CD4-positive, alpha-beta T cell (primary cell): ENCODE measurements around the gene PTPRD. TPM values are rescaled to one million over a fixed set of nuclear protein-coding genes. Genes with fewer than 3 reads are reported as not detected.

ENCODE experiments used
- ATAC-seq: fragments of 200-7000 bp; cut with Tn5 transposase; one replicate; pipeline ENCODE4 v1.10.0; 2022; ENCODE audit warnings: mild to moderate bottlenecking; ENCODE audit not compliant: poor library complexity
- CTCF ChIA-PET: fragments of 350-600 bp; sonication (Branson Sonifier 250); formaldehyde crosslinking; loops from one replicate; lab custom pipeline; 2021; ENCODE audit warnings: antibody characterized with exemption, inconsistent platforms; lab: Charles Lee
- POLR2A ChIA-PET: fragments of 350-600 bp; sonication (Branson Sonifier 250); formaldehyde crosslinking; loops from one replicate; lab custom pipeline; 2021; ENCODE audit warnings: antibody characterized with exemption, inconsistent platforms; lab: Charles Lee
- DNase-seq, 14 experiments: peaks; one replicate each; pipeline ENCODE4 v3.0.0-alpha.2; 2013 to 2020; ENCODE audit warnings: mixed read lengths in 2 of 14
- H3K27ac ChIP-seq, 2 donors: one replicate each; pipeline versions ENCODE4 v1.5.1 to v1.7.0; 2013; ENCODE audit warnings: low read length in 2 of 2, low read depth in 1 of 2, mild to moderate bottlenecking in 1 of 2
- H3K27me3 ChIP-seq, 2 experiments: 1 replicate in 1 of 2; 2 replicates in 1 of 2; pipeline versions ENCODE4 v1.6.1 to v1.7.0; 2013; ENCODE audit warnings: low read length in 2 of 2, control low read depth in 1 of 2, mild to moderate bottlenecking in 1 of 2, moderate library complexity in 1 of 2; ENCODE audit not compliant: insufficient read depth in 2 of 2, control insufficient read depth in 1 of 2
- H3K36me3 ChIP-seq: one replicate; pipeline ENCODE4 v1.6.1; 2013; ENCODE audit warnings: low read length, control low read depth; ENCODE audit not compliant: insufficient read depth
- H3K4me1 ChIP-seq: one replicate; pipeline ENCODE4 v1.6.1; 2013; ENCODE audit warnings: low read length, control low read depth; ENCODE audit not compliant: insufficient read depth
- H3K4me3 ChIP-seq: one replicate; pipeline ENCODE4 v1.5.1; 2013; ENCODE audit warnings: mild to moderate bottlenecking, low read length, moderate library complexity
- H3K9me3 ChIP-seq, 2 experiments: 1 replicate in 1 of 2; 2 replicates in 1 of 2; pipeline versions ENCODE4 v1.6.1 to v1.7.0; 2013; ENCODE audit warnings: low read length in 2 of 2, mild to moderate bottlenecking in 2 of 2, control low read depth in 1 of 2, moderate library complexity in 1 of 2; ENCODE audit not compliant: control insufficient read depth in 1 of 2, insufficient read depth in 1 of 2
- H3K27ac Mint-ChIP-seq: one replicate; pipeline ENCODE4 v1.8.0; 2020; ENCODE audit warnings: mixed read lengths
- H3K27me3 Mint-ChIP-seq: one replicate; pipeline ENCODE4 v1.8.0; 2021; ENCODE audit warnings: mixed read lengths
- H3K36me3 Mint-ChIP-seq: one replicate; pipeline ENCODE4 v1.8.0; 2021; ENCODE audit warnings: low read depth, mixed read lengths
- H3K4me1 Mint-ChIP-seq: one replicate; pipeline ENCODE4 v1.8.0; 2021; ENCODE audit warnings: low read depth, mixed read lengths
- H3K4me3 Mint-ChIP-seq: one replicate; pipeline ENCODE4 v1.8.0; 2020; ENCODE audit warnings: mild to moderate bottlenecking, mixed read lengths
- H3K9me3 Mint-ChIP-seq: one replicate; pipeline ENCODE4 v1.8.0; 2020; ENCODE audit warnings: mixed read lengths
- intact Hi-C, 2 experiments: fragments of 100-400 bp; cut with DNase I in 1 of 2; cut with micrococcal nuclease in 1 of 2; formaldehyde crosslinking; loops; one replicate each; pipeline versions ENCODE4 v1.15.1 to v1.9.0; 2023 to 2025; cut with DNase I, micrococcal nuclease
- total RNA-seq, 174 experiments: library from RNA in 2 of 174; stranded (reverse) in 2 of 174; gene quantifications; one replicate each; pipeline ENCODE4 v1.2.3 and lab custom pipeline; 2021 to 2026
- TF ChIP-seq, protein P1 (sequence below): fragments of 200-600 bp; IDR thresholded peaks from one replicate; pipeline ENCODE4 v1.8.0; 2022; ENCODE audit warnings: antibody characterized with exemption, mild to moderate bottlenecking

PTPRD gene
- total RNA-seq, 2 experiments from 2014 or later, result not detected

DNA sequence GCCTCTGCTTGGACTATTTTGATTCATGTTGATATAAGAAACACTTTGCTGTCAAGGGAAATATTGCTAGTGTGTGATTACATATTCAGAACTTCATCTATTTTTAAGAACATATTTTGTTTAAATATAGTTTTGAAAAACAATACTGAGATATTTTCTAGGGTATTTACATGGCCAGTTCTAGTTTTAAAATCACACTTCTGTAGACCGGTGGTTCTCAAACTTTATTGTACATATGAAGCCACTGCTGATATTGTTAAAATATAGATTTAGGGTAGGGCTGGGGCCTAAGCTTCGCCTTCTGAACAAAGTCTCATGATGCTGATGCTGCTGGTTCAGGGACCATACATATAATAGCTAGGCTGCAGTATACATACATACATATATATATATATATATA, 1000.0 kb downstream of the PTPRD start:
- TF ChIP-seq, protein P1, sequence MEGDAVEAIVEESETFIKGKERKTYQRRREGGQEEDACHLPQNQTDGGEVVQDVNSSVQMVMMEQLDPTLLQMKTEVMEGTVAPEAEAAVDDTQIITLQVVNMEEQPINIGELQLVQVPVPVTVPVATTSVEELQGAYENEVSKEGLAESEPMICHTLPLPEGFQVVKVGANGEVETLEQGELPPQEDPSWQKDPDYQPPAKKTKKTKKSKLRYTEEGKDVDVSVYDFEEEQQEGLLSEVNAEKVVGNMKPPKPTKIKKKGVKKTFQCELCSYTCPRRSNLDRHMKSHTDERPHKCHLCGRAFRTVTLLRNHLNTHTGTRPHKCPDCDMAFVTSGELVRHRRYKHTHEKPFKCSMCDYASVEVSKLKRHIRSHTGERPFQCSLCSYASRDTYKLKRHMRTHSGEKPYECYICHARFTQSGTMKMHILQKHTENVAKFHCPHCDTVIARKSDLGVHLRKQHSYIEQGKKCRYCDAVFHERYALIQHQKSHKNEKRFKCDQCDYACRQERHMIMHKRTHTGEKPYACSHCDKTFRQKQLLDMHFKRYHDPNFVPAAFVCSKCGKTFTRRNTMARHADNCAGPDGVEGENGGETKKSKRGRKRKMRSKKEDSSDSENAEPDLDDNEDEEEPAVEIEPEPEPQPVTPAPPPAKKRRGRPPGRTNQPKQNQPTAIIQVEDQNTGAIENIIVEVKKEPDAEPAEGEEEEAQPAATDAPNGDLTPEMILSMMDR, result no peak
- no peaks in the 10 kb centered on the region for H3K36me3 ChIP-seq
- ChIA-PET POLR2A (no interaction called here), CTCF (no interaction called here)
- H3K4me3 Mint-ChIP-seq, result no peak overlapping the region
- H3K4me1 ChIP-seq, result no peaks in the 10 kb centered on the region
- ATAC-seq (no peak), DNase-seq (no peak)
- H3K4me1 Mint-ChIP-seq, result peaks cover 12% of the 10 kb centered on the region
- no peaks in the 10 kb centered on the region for H3K27me3 Mint-ChIP-seq
- no peaks in the 10 kb centered on the region for H3K27me3 ChIP-seq
- H3K9me3 Mint-ChIP-seq, result no peaks in the 10 kb centered on the region
- no peak overlapping the region for H3K27ac Mint-ChIP-seq
- no peak overlapping the region for H3K27ac ChIP-seq
- peaks cover 0 to 3% of the 10 kb centered on the region in 2 experiments for H3K9me3 ChIP-seq
- intact Hi-C loops, result no loop called here
- H3K36me3 Mint-ChIP-seq, result no peaks in the 10 kb centered on the region
- no peak overlapping the region for H3K4me3 ChIP-seq

- intact Hi-C loops, result no loop called here
- Mint-ChIP-seq H3K4me1 (peaks cover 12% of the 10 kb centered on the region), H3K27ac (no peak overlapping the region), H3K9me3 (no peaks in the 10 kb centered on the region), H3K4me3 (peak overlapping the region; percentile 9), H3K36me3 (no peaks in the 10 kb centered on the region), H3K27me3 (no peaks in the 10 kb centered on the region)
- no peaks in the 10 kb centered on the region for H3K27me3 ChIP-seq
- CTCF ChIA-PET, result no interaction called here
- H3K4me3 ChIP-seq, result no peak overlapping the region
- DNase-seq (peak in 3 of 14 experiments; percentile 2 to 17 (median 4)), ATAC-seq (no peak)
- no peaks in the 10 kb centered on the region for H3K4me1 ChIP-seq
- POLR2A ChIA-PET, result no interaction called here
- peaks cover 0 to 3% of the 10 kb centered on the region in 2 experiments for H3K9me3 ChIP-seq
- H3K36me3 ChIP-seq, result no peaks in the 10 kb centered on the region
- TF ChIP-seq, protein P1, result no peak
- no peak overlapping the region for H3K27ac ChIP-seq
These were observed 1000.5 kb downstream of the PTPRD start for GRCh38 chr9:9612270-9612669.

- Mint-ChIP-seq H3K27me3 (no peaks in the 10 kb centered on the region), H3K4me3 (no peak overlapping the region), H3K9me3 (no peaks in the 10 kb centered on the region), H3K4me1 (no peaks in the 10 kb centered on the region), H3K36me3 (no peaks in the 10 kb centered on the region), H3K27ac (no peak overlapping the region)
- POLR2A ChIA-PET, result no interaction called here
- DNase-seq (no peak), ATAC-seq (no peak)
- no peak overlapping the region for H3K27ac ChIP-seq
- intact Hi-C loops, result no loop called here
- no peaks in the 10 kb centered on the region for H3K9me3 ChIP-seq
- CTCF ChIA-PET, result no interaction called here
- H3K4me1 ChIP-seq, result no peaks in the 10 kb centered on the region
- TF ChIP-seq, protein P1, result no peak
- no peaks in the 10 kb centered on the region for H3K27me3 ChIP-seq
- H3K36me3 ChIP-seq, result no peaks in the 10 kb centered on the region
- H3K4me3 ChIP-seq, result no peak overlapping the region
These were observed 1007.1 kb downstream of the PTPRD start for GRCh38 chr9:9605681-9606080.
